HepG2 (cell line): Measurements from ENCODE around the gene HECTD4. TPM values are rescaled to one million over a fixed set of nuclear protein-coding genes. Genes with fewer than 3 reads are reported as not detected.

Source experiments
- ATAC-seq: fragments of 200-7000 bp; cut with Tn5 transposase; 3 replicates; pipeline ENCODE4 v1.9.1; 2020; ENCODE audit warnings: mild to moderate bottlenecking, moderate library complexity
- BruUV-seq: library from RNA; stranded (reverse); fragments of 400-500 nt; replicated peaks from 2 replicates; lab custom pipeline; 2021; lab: Mats Ljungman, UMichigan
- CTCF ChIA-PET: fragments of 300-600 bp; formaldehyde crosslinking; extraction: SDS; loops from one replicate; lab custom pipeline; 2021; ENCODE audit warnings: low total read pairs, inconsistent platforms, low intra/inter-chr PET ratio; lab: Yijun Ruan, JAX
- POLR2A ChIA-PET: fragments of 350-600 bp; sonication (Branson Sonifier 250); formaldehyde crosslinking; loops from one replicate; lab custom pipeline; 2020; ENCODE audit warnings: antibody characterized with exemption, inconsistent platforms; lab: Yijun Ruan, JAX
- DNase-seq: peaks from one replicate; pipeline ENCODE4 v3.0.0-alpha.2; 2015; ENCODE audit warnings: low spot score
- FAIRE-seq: peaks from 3 replicates; lab custom pipeline; 2011; peaks lifted over from hg19 to GRCh38; lab: Jason Lieb, UNC
- H2AFZ ChIP-seq: one replicate; pipeline ENCODE4 v1.6.1; 2011; ENCODE audit warnings: low read length, inconsistent platforms
- H3K27ac ChIP-seq: fragments of 300-600 bp; 3 replicates; pipeline ENCODE4 v1.8.0; 2011; ENCODE audit warnings: mixed run types, mild to moderate bottlenecking, mixed read lengths, low read length, inconsistent platforms; ENCODE audit not compliant: insufficient read depth; ENCODE audit errors: extremely low read length
- H3K27me3 ChIP-seq, 2 experiments: fragments of 200-600 bp in 1 of 2; 2 replicates in 1 of 2; 3 replicates in 1 of 2; pipeline versions ENCODE4 v1.6.0 to v1.8.0; 2011; ENCODE audit warnings: low read length in 2 of 2, mild to moderate bottlenecking in 2 of 2, moderate library complexity in 2 of 2, inconsistent platforms in 1 of 2; ENCODE audit not compliant: insufficient read depth in 2 of 2, control insufficient read depth in 1 of 2
- H3K36me3 ChIP-seq, 2 experiments: fragments of 200-600 bp in 1 of 2; replicated peaks in 1 of 2; 2 replicates in 1 of 2; 3 replicates in 1 of 2; pipeline versions ENCODE4 v1.5.1 to v1.8.0; 2011; ENCODE audit warnings: low read length in 2 of 2, inconsistent platforms in 1 of 2; ENCODE audit not compliant: insufficient read depth in 2 of 2, control insufficient read depth in 1 of 2
- H3K4me1 ChIP-seq: 2 replicates; pipeline ENCODE4 v1.5.1; 2012; ENCODE audit warnings: low read length, inconsistent platforms; ENCODE audit not compliant: insufficient read depth
- H3K4me2 ChIP-seq: 2 replicates; pipeline ENCODE4 v1.6.0; 2011; ENCODE audit warnings: low read depth, low read length, inconsistent platforms
- H3K4me3 ChIP-seq, 3 experiments: fragments of 200-600 bp in 1 of 3; sonication (generic), shearing (Covaris generic) in 1 of 3; replicated peaks in 1 of 3; 2 replicates each; pipeline ENCODE4 v1.5.1; 2011 to 2016; ENCODE audit warnings: low read length in 3 of 3, inconsistent platforms in 2 of 3, low read depth in 2 of 3, mild to moderate bottlenecking in 2 of 3, control low read depth in 1 of 3, mixed read lengths in 1 of 3; ENCODE audit not compliant: insufficient read depth in 1 of 3
- H3K79me2 ChIP-seq: one replicate; pipeline ENCODE4 v1.6.1; 2011; ENCODE audit warnings: low read length, inconsistent platforms; ENCODE audit not compliant: insufficient read depth
- H3K9ac ChIP-seq: 2 replicates; pipeline ENCODE4 v1.6.0; 2011; ENCODE audit warnings: mild to moderate bottlenecking, low read depth, low read length, inconsistent platforms; ENCODE audit not compliant: insufficient read depth
- H3K9me3 ChIP-seq: 2 replicates; pipeline ENCODE4 v1.5.1; 2012; ENCODE audit warnings: mild to moderate bottlenecking, low read length
- H4K20me1 ChIP-seq: 2 replicates; pipeline ENCODE4 v1.6.0; 2011; ENCODE audit warnings: inconsistent platforms, mild to moderate bottlenecking, low read length, moderate library complexity; ENCODE audit not compliant: insufficient read depth
- ATF7-NPFF ChIP-seq: sonication (generic); formaldehyde crosslinking; IDR thresholded peaks from 2 replicates; pipeline ENCODE4 v1.8.1; 2023; ENCODE audit warnings: mild to moderate bottlenecking, low read depth, missing genetic modification reagents, moderate library complexity
- ATRX ChIP-seq: sonication (generic); formaldehyde crosslinking; IDR thresholded peaks from 2 replicates; pipeline ENCODE4 v1.4.0; 2020; ENCODE audit warnings: missing genetic modification reagents, borderline replicate concordance
- CCDC6 ChIP-seq: sonication (generic); formaldehyde crosslinking; IDR thresholded peaks from 2 replicates; pipeline ENCODE4 v1.8.1; 2022; ENCODE audit warnings: mild to moderate bottlenecking, missing genetic modification reagents, moderate library complexity
- E2F1 ChIP-seq: sonication (generic); formaldehyde crosslinking; IDR thresholded peaks from 2 replicates; pipeline ENCODE4 v1.5.0; 2020; ENCODE audit warnings: missing genetic modification reagents
- ELF1 ChIP-seq: sonication (generic); formaldehyde crosslinking; IDR thresholded peaks from 2 replicates; pipeline ENCODE4 v1.4.0; 2020; ENCODE audit warnings: missing genetic modification reagents
- HNRNPL ChIP-seq: fragments of 200-400 bp; formaldehyde crosslinking; IDR thresholded peaks from 2 replicates; pipeline ENCODE4 v1.6.1; 2017; ENCODE audit warnings: mild to moderate bottlenecking, low read depth, low read length
- MYNN ChIP-seq: sonication (generic); formaldehyde crosslinking; IDR thresholded peaks from 2 replicates; pipeline ENCODE4 v1.4.0; 2020; ENCODE audit warnings: mild to moderate bottlenecking, low read depth, missing genetic modification reagents
- RCOR2 ChIP-seq: IDR thresholded peaks from 2 replicates; pipeline ENCODE4 v1.6.1; 2016; ENCODE audit warnings: missing biosample characterization, missing genetic modification reagents
- SETDB1 ChIP-seq: sonication (generic); formaldehyde crosslinking; IDR thresholded peaks from 2 replicates; pipeline ENCODE4 v1.5.1; 2020; ENCODE audit warnings: missing genetic modification reagents, mild to moderate bottlenecking, borderline replicate concordance
- SYNCRIP ChIP-seq: fragments of 200-400 bp; formaldehyde crosslinking; IDR thresholded peaks from 2 replicates; pipeline ENCODE4 v1.6.1; 2018; ENCODE audit warnings: mild to moderate bottlenecking, low read depth, low read length; ENCODE audit not compliant: insufficient read depth
- WIZ ChIP-seq: sonication (generic); formaldehyde crosslinking; IDR thresholded peaks from 2 replicates; pipeline ENCODE4 v1.5.1; 2020; ENCODE audit warnings: mild to moderate bottlenecking, missing genetic modification reagents
- ZMYM4 ChIP-seq: sonication (generic); formaldehyde crosslinking; IDR thresholded peaks from 2 replicates; pipeline ENCODE4 v1.8.1; 2023; ENCODE audit warnings: mild to moderate bottlenecking, missing genetic modification reagents
- ZNF101 ChIP-seq: sonication (generic); formaldehyde crosslinking; IDR thresholded peaks from 2 replicates; pipeline ENCODE4 v1.4.0; 2020; ENCODE audit warnings: mild to moderate bottlenecking, low read depth, missing genetic modification reagents, borderline replicate concordance
- ZNF232 ChIP-seq: sonication (generic); formaldehyde crosslinking; IDR thresholded peaks from 2 replicates; pipeline ENCODE4 v1.4.0; 2020; ENCODE audit warnings: missing genetic modification reagents, borderline replicate concordance
- ZNF256 ChIP-seq: sonication (generic); formaldehyde crosslinking; conservative IDR thresholded peaks from 2 replicates; pipeline ENCODE4 v1.4.0; 2020; ENCODE audit warnings: missing genetic modification reagents
- ZNF44 ChIP-seq: sonication (generic); formaldehyde crosslinking; IDR thresholded peaks from 2 replicates; pipeline ENCODE4 v1.5.1; 2020; ENCODE audit warnings: mild to moderate bottlenecking, missing genetic modification reagents
- ZNF557 ChIP-seq: sonication (generic); formaldehyde crosslinking; IDR thresholded peaks from 2 replicates; pipeline ENCODE4 v1.4.0; 2020; ENCODE audit warnings: missing genetic modification reagents
- ZNF773 ChIP-seq: sonication (generic); formaldehyde crosslinking; IDR thresholded peaks from 2 replicates; pipeline ENCODE4 v1.4.0; 2020; ENCODE audit warnings: missing genetic modification reagents, borderline replicate concordance
- whole genome bisulfite sequencing: methylation state at CpG from one replicate; pipeline ENCODE4 v1.1.6; 2017; ENCODE audit warnings: low lambda C conversion rate; 5-methylcytosine and 5-hydroxymethylcytosine counted together
- in situ Hi-C: cut with HindIII; loops from 2 replicates; pipeline ENCODE4 v1.10.0; 2017; ENCODE audit warnings: low pct_unique_long_range_greater_than_20kb; ENCODE audit not compliant: extremely low pct_ligation_motif_present
- intact Hi-C: fragments of 100-400 bp; cut with micrococcal nuclease; formaldehyde crosslinking; loops from one replicate; pipeline ENCODE4 v1.10.0; 2022; ENCODE audit not compliant: unreplicated experiment
- polyA plus RNA-seq, 8 experiments: library from polyadenylated mRNA; depleted of rRNA in 3 of 8; stranded (reverse) in 7 of 8; unstranded in 1 of 8; fragments of >200 nt; fragmentation: Illumina TruSeq in 4 of 8; extraction: Trizol in 4 of 8; gene quantifications; 2 replicates each; pipeline versions ENCODE4 v1.2.1 to v1.2.3, GENCODE V29; 2011 to 2016; ENCODE audit warnings: low read depth in 4 of 8, missing spikeins in 1 of 8, mixed read lengths in 1 of 8; ENCODE audit not compliant: insufficient read depth in 1 of 8
- total RNA-seq, 5 experiments: library from RNA; depleted of rRNA; stranded (reverse); fragments of >200 nt; fragmentation: Illumina TruSeq; extraction: Trizol; gene quantifications; 2 replicates each; pipeline ENCODE4 v1.2.3, GENCODE V29; 2016; ENCODE audit warnings: low read depth in 1 of 5

HECTD4 gene
- total and polyA plus RNA-seq, 2 of the 13 experiments (the other 11 are each of a cell fraction or from before 2014, with no cell fraction given): 9.0 to 11.4 TPM

- no peak overlapping the region for H3K27ac ChIP-seq
- H2AFZ ChIP-seq: no peak overlapping the region
- FAIRE-seq (no peak), ATAC-seq (no peak; the same call in 1 of the 3 replicates), DNase-seq (no peak)
- no peak overlapping the region for H3K4me3 ChIP-seq
- H3K4me1 ChIP-seq: no peaks in the 10 kb centered on the region
- ChIA-PET CTCF (no interaction called here), POLR2A (no interaction called here)
- no peak overlapping the region for H3K9ac ChIP-seq
- peaks cover 0 to 4% of the 10 kb centered on the region in 2 experiments; a peak in 2 of 5 replicates for H3K36me3 ChIP-seq
- TF ChIP-seq E2F1 (CRISPR knock-in tag): no peak
- TF ChIP-seq ZNF44 (CRISPR knock-in tag): no peak
- no peak for TF ChIP-seq ATF7-NPFF
- no peak for TF ChIP-seq ZNF232
- no peak for TF ChIP-seq ZNF101
- no peak for TF ChIP-seq ATRX
- TF ChIP-seq SETDB1 (CRISPR knock-in tag): no peak
- TF ChIP-seq ELF1 (CRISPR knock-in tag): no peak
- no peak for TF ChIP-seq ZMYM4 (CRISPR knock-in tag)
- TF ChIP-seq RCOR2: no peak
- no peak for TF ChIP-seq HNRNPL
- TF ChIP-seq WIZ: no peak
- TF ChIP-seq SYNCRIP: no peak
- TF ChIP-seq ZNF256 (CRISPR knock-in tag): no peak
- TF ChIP-seq ZNF557 (CRISPR knock-in tag): no peak
- no peak for TF ChIP-seq ZNF773
- TF ChIP-seq CCDC6 (CRISPR knock-in tag): no peak
- no peak for TF ChIP-seq MYNN
- no peak overlapping the region for H3K4me2 ChIP-seq
- in situ Hi-C loops: no loop called here
- H3K9me3 ChIP-seq: no peaks in the 10 kb centered on the region
- WGBS: 68% methylated on average over 4 of the region's 8 CpGs
- no peaks in the 10 kb centered on the region for H4K20me1 ChIP-seq
- BruUV-seq: no TSS peak
- no peaks in the 10 kb centered on the region for H3K79me2 ChIP-seq
- H3K27me3 ChIP-seq: no peaks in the 10 kb centered on the region
- intact Hi-C loops: no loop called here
Measured at GRCh38 chr12:112168561-112168971, 213.7 kb downstream of the HECTD4 start.
